Astrocyte of the cerebellum (primary cell): ENCODE results near the gene ZNF358.

ENCODE experiments used
- DNase-seq: peaks from one replicate; pipeline ENCODE4 v3.0.0-alpha.2; 2011; ENCODE audit warnings: low read depth
- H3K4me3 ChIP-seq: 2 replicates; pipeline ENCODE4 v1.5.1; 2011; ENCODE audit warnings: mild to moderate bottlenecking, low read depth, low read length, moderate library complexity
- CTCF ChIP-seq: IDR thresholded peaks from 2 replicates; pipeline ENCODE4 v1.5.1; 2012; ENCODE audit warnings: low read length, low read depth, moderate library complexity, mild to moderate bottlenecking; ENCODE audit errors: missing control alignments
- in situ Hi-C: cut with HindIII; loops from 2 replicates; pipeline ENCODE4 v1.10.0; 2017; ENCODE audit warnings: low sequenced_read_pairs

The ZNF358 gene

GRCh38 chr19:7483720-7484201 lies 32.1 kb upstream of the ZNF358 start:
- in situ Hi-C loops = no loop called here
- no peak for DNase-seq
- no peak overlapping the region for H3K4me3 ChIP-seq
- TF ChIP-seq CTCF = no peak

GRCh38 chr19:7486923-7487322 lies 29.0 kb upstream of the ZNF358 start:
- DNase-seq = no peak
- in situ Hi-C loops = no loop called here
- TF ChIP-seq CTCF = no peak
- no peak overlapping the region for H3K4me3 ChIP-seq

GRCh38 chr19:7488736-7489353 lies 27.1 kb upstream of the ZNF358 start, which contains the start of gene PEX11G:
Gene PEX11G, minus strand, starts transcription at chr19:7489035. Its CDS starts 25 bp downstream, at chr19:7489010.
- in situ Hi-C loops = no loop called here
- peak within 1 kb of the TSS; percentile 51 for H3K4me3 ChIP-seq
- TF ChIP-seq CTCF = no peak
- peak; percentile 53 for DNase-seq

- in situ Hi-C loops = no loop called here
- TF ChIP-seq CTCF = no peak
- DNase-seq = no peak
- no peak overlapping the region for H3K4me3 ChIP-seq
These were observed 26.3 kb upstream of the ZNF358 start for GRCh38 chr19:7489609-7490044.

GRCh38 chr19:7492142-7492541 lies 23.8 kb upstream of the ZNF358 start:
- TF ChIP-seq CTCF = no peak
- in situ Hi-C loops = no loop called here
- no peak overlapping the region for H3K4me3 ChIP-seq
- no peak for DNase-seq

- no peak overlapping the region for H3K4me3 ChIP-seq
- in situ Hi-C loops = no loop called here
- no peak for TF ChIP-seq CTCF
- DNase-seq = no peak
These were observed 23.3 kb upstream of the ZNF358 start for GRCh38 chr19:7492558-7492957.
